Gastrocnemius medialis (tissue), 4 donors: ENCODE results near the gene SPACA9.

Source experiments
- POLR2A ChIP-seq, 2 donors: fragments of 450-650 bp; IDR thresholded peaks; one replicate each; pipeline ENCODE4 v1.6.1; 2017; ENCODE audit warnings: antibody characterized with exemption in 2 of 2, mild to moderate bottlenecking in 2 of 2, moderate library complexity in 2 of 2
- TF ChIP-seq, protein P1 (sequence below), 5 experiments: fragments of 450-650 bp in 3 of 5; fragments of 200-600 bp in 2 of 5; sonication (generic) in 2 of 5; IDR thresholded peaks in 4 of 5; conservative IDR thresholded peaks in 1 of 5; 1 replicate in 4 of 5; 2 replicates in 1 of 5; pipeline ENCODE4 v1.5.1; 2016 to 2019; ENCODE audit warnings: antibody characterized with exemption in 5 of 5, mild to moderate bottlenecking in 3 of 5, moderate library complexity in 3 of 5

DNA sequence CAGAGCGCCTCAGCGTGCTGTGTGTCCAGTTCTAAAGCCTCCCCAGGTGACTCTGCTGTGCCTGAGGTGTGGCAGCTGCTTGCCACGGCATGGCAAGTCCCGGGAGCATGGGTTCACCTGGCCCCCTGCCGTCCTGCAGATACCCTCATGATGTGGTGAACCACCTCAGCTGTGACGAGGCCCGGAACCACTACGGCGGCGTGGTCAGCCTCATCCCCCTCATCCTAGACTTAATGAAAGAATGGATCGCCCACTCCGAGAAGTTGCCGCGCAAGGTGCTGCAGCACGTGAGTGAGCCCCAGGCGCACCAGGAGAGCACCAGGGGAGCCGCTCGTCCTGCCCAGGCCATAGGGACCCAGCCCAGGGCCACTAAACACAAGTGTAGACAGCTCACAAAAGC lies 9.5 kb downstream of the SPACA9 start:
- TF ChIP-seq, protein P1, sequence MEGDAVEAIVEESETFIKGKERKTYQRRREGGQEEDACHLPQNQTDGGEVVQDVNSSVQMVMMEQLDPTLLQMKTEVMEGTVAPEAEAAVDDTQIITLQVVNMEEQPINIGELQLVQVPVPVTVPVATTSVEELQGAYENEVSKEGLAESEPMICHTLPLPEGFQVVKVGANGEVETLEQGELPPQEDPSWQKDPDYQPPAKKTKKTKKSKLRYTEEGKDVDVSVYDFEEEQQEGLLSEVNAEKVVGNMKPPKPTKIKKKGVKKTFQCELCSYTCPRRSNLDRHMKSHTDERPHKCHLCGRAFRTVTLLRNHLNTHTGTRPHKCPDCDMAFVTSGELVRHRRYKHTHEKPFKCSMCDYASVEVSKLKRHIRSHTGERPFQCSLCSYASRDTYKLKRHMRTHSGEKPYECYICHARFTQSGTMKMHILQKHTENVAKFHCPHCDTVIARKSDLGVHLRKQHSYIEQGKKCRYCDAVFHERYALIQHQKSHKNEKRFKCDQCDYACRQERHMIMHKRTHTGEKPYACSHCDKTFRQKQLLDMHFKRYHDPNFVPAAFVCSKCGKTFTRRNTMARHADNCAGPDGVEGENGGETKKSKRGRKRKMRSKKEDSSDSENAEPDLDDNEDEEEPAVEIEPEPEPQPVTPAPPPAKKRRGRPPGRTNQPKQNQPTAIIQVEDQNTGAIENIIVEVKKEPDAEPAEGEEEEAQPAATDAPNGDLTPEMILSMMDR (IDR thresholded peaks at IDR 0.05 in 4 of 5, conservative IDR thresholded peaks at IDR 0.05 in 1 of 5), result no peak
- TF ChIP-seq POLR2A (IDR thresholded peaks at IDR 0.05), result no peak
